GM23338 (cell line): ENCODE results near the gene CRISPLD2. TPM values are rescaled to one million over a fixed set of nuclear protein-coding genes. Genes with fewer than 3 reads are reported as not detected.

Experiments used
- ATAC-seq: fragments of 200-7000 bp; cut with Tn5 transposase; 3 replicates; pipeline ENCODE4 v1.9.1; 2020
- DNase-seq: peaks from one replicate; pipeline ENCODE4 v3.0.0-alpha.2; 2015; ENCODE audit warnings: low spot score
- H2AFZ ChIP-seq: fragments of 200-600 bp; sonication (generic); 2 replicates; pipeline ENCODE4 v1.8.0; 2016; ENCODE audit warnings: antibody characterized with exemption, mild to moderate bottlenecking, moderate library complexity
- H3F3A ChIP-seq: fragments of 200-600 bp; sonication (generic); replicated peaks from 2 replicates; pipeline ENCODE4 v1.8.0; 2017; ENCODE audit warnings: antibody characterized with exemption, mixed run types, low read depth
- H3K27ac ChIP-seq: fragments of 200-600 bp; sonication (generic); 2 replicates; pipeline ENCODE4 v1.6.1; 2016; ENCODE audit warnings: low read depth
- H3K27me3 ChIP-seq: fragments of 200-600 bp; sonication (generic); 2 replicates; pipeline ENCODE4 v1.8.0; 2016; ENCODE audit warnings: mild to moderate bottlenecking, mixed run types, moderate library complexity; ENCODE audit not compliant: insufficient read depth
- H3K36me3 ChIP-seq: fragments of 200-600 bp; sonication (generic); 2 replicates; pipeline ENCODE4 v1.8.0; 2016; ENCODE audit warnings: mild to moderate bottlenecking; ENCODE audit not compliant: insufficient read depth
- H3K4me1 ChIP-seq: fragments of 200-600 bp; sonication (generic); 2 replicates; pipeline ENCODE4 v1.8.0; 2016; ENCODE audit warnings: mild to moderate bottlenecking, moderate library complexity; ENCODE audit not compliant: insufficient read depth
- H3K4me2 ChIP-seq: fragments of 200-600 bp; sonication (generic); 2 replicates; pipeline ENCODE4 v1.7.1; 2017; ENCODE audit warnings: mixed run types
- H3K4me3 ChIP-seq: fragments of 200-600 bp; sonication (generic); 2 replicates; pipeline ENCODE4 v1.6.1; 2016; ENCODE audit warnings: mixed run types
- H3K79me2 ChIP-seq: fragments of 200-600 bp; sonication (generic); replicated peaks from 2 replicates; pipeline ENCODE4 v1.8.0; 2017; ENCODE audit warnings: mild to moderate bottlenecking; ENCODE audit not compliant: insufficient read depth
- H3K9me2 ChIP-seq: fragments of 200-600 bp; sonication (generic); 2 replicates; pipeline ENCODE4 v1.8.0; 2017; ENCODE audit not compliant: insufficient read depth
- H4K20me1 ChIP-seq: fragments of 200-600 bp; sonication (generic); replicated peaks from 2 replicates; pipeline ENCODE4 v1.8.0; 2017; ENCODE audit warnings: mild to moderate bottlenecking; ENCODE audit not compliant: insufficient read depth
- H3K27ac Mint-ChIP-seq: 2 replicates; pipeline ENCODE4 v1.8.0; 2020; ENCODE audit warnings: inconsistent platforms, mild to moderate bottlenecking, moderate library complexity, mixed read lengths
- H3K27me3 Mint-ChIP-seq: 3 replicates; pipeline ENCODE4 v1.8.0; 2022; ENCODE audit warnings: low read depth, mild to moderate bottlenecking, moderate library complexity, mixed read lengths, inconsistent platforms; ENCODE audit not compliant: insufficient read depth, poor library complexity
- H3K36me3 Mint-ChIP-seq: 3 replicates; pipeline ENCODE4 v1.8.0; 2021; ENCODE audit warnings: low read depth, mild to moderate bottlenecking, inconsistent platforms, moderate library complexity, mixed read lengths
- H3K4me1 Mint-ChIP-seq: 3 replicates; pipeline ENCODE4 v1.8.0; 2020; ENCODE audit warnings: mild to moderate bottlenecking, inconsistent platforms, mixed read lengths
- H3K4me3 Mint-ChIP-seq: 3 replicates; pipeline ENCODE4 v1.8.0; 2021; ENCODE audit warnings: moderate library complexity, mild to moderate bottlenecking, inconsistent platforms, mixed read lengths
- H3K9me3 Mint-ChIP-seq: 3 replicates; pipeline ENCODE4 v1.8.0; 2020; ENCODE audit warnings: moderate library complexity, mild to moderate bottlenecking, inconsistent platforms, mixed read lengths
- CREB1 ChIP-seq: fragments of 250-450 bp; sonication (Bioruptor Pico); IDR thresholded peaks from 2 replicates; pipeline ENCODE4 v1.5.0; 2020; ENCODE audit warnings: low read depth, mild to moderate bottlenecking, moderate library complexity
- ETS1 ChIP-seq: IDR thresholded peaks from 2 replicates; pipeline ENCODE4 v1.6.1; 2016; ENCODE audit warnings: antibody characterized with exemption
- EZH2 ChIP-seq: fragments of 200-600 bp; sonication (generic); IDR thresholded peaks from one replicate; pipeline ENCODE4 v1.8.0; 2017; ENCODE audit warnings: antibody characterized with exemption, mild to moderate bottlenecking, low read depth; ENCODE audit not compliant: unreplicated experiment
- EZH2phosphoT487 ChIP-seq: fragments of 200-600 bp; sonication (generic); IDR thresholded peaks from one replicate; pipeline ENCODE4 v1.8.1; 2018; ENCODE audit warnings: antibody characterized with exemption; ENCODE audit not compliant: unreplicated experiment
- JUNB ChIP-seq: IDR thresholded peaks from one replicate; pipeline ENCODE4 v1.6.1; 2016; ENCODE audit warnings: antibody characterized with exemption; ENCODE audit not compliant: unreplicated experiment
- POLR2AphosphoS5 ChIP-seq: IDR thresholded peaks from 2 replicates; pipeline ENCODE4 v1.6.1; 2016; ENCODE audit warnings: antibody characterized with exemption, low read depth
- STAT1 ChIP-seq: IDR thresholded peaks from one replicate; pipeline ENCODE4 v1.6.1; 2016; ENCODE audit warnings: antibody characterized with exemption; ENCODE audit not compliant: unreplicated experiment
- ZNF114 ChIP-seq: fragments of 250-450 bp; sonication (Bioruptor Pico); IDR thresholded peaks from 2 replicates; pipeline ENCODE4 v1.5.0; 2020; ENCODE audit warnings: mild to moderate bottlenecking, moderate library complexity
- ZNF331 ChIP-seq: fragments of 250-450 bp; sonication (Bioruptor Pico); IDR thresholded peaks from 2 replicates; pipeline ENCODE4 v1.5.0; 2020; ENCODE audit warnings: low read depth, mild to moderate bottlenecking, moderate library complexity
- polyA plus RNA-seq: library from polyadenylated mRNA; unstranded; fragments of >200 nt; fragmentation: Nextera tagmentation; extraction: Ambion mirVana; gene quantifications from 2 replicates; pipeline ENCODE4 v1.2.1, GENCODE V29; 2016
- total RNA-seq: library from RNA; depleted of rRNA; stranded (reverse); fragments of >200 nt; shearing (Covaris generic); gene quantifications from 2 replicates; pipeline ENCODE4 v1.2.3, GENCODE V29; 2014
- TF ChIP-seq, protein P1 (sequence below): fragments of 250-450 bp; sonication (Bioruptor Pico); IDR thresholded peaks from 2 replicates; pipeline ENCODE4 v1.5.0; 2020; ENCODE audit warnings: mild to moderate bottlenecking, moderate library complexity

The CRISPLD2 gene
- total and polyA plus RNA-seq, 2 experiments from 2014 or later: 2.6 to 8.3 TPM

- no peak for ATAC-seq
- H3K4me3 Mint-ChIP-seq: no peak overlapping the region
Observed at GRCh38 chr16:84911486-84912216, 91.9 kb downstream of the CRISPLD2 start.

GRCh38 chr16:84913315-84913714, 93.5 kb downstream of the CRISPLD2 start:
- Histone ChIP-seq H3K79me2 (no peaks in the 10 kb centered on the region), H3K27ac (no peak overlapping the region), H4K20me1 (no peaks in the 10 kb centered on the region), H3K36me3 (no peaks in the 10 kb centered on the region), H3K27me3 (no peaks in the 10 kb centered on the region), H3K4me1 (no peaks in the 10 kb centered on the region), H3F3A (no peaks in the 10 kb centered on the region), H2AFZ (no peak overlapping the region), H3K4me2 (no peak overlapping the region), H3K9me2 (no peaks in the 10 kb centered on the region), H3K4me3 (no peak overlapping the region)
- no peak overlapping the region for H3K4me3 Mint-ChIP-seq
- H3K9me3 Mint-ChIP-seq: no peaks in the 10 kb centered on the region
- ATAC-seq (no peak), DNase-seq (no peak)
- no peak overlapping the region for H3K27ac Mint-ChIP-seq
- no peaks in the 10 kb centered on the region for H3K36me3 Mint-ChIP-seq
- peaks cover 12% of the 10 kb centered on the region for H3K27me3 Mint-ChIP-seq
- H3K4me1 Mint-ChIP-seq: no peaks in the 10 kb centered on the region; the same call in 1 of the 3 replicates
- no peak for TF ChIP-seq CREB1 (CRISPR knock-in tag)
- TF ChIP-seq, protein P1, sequence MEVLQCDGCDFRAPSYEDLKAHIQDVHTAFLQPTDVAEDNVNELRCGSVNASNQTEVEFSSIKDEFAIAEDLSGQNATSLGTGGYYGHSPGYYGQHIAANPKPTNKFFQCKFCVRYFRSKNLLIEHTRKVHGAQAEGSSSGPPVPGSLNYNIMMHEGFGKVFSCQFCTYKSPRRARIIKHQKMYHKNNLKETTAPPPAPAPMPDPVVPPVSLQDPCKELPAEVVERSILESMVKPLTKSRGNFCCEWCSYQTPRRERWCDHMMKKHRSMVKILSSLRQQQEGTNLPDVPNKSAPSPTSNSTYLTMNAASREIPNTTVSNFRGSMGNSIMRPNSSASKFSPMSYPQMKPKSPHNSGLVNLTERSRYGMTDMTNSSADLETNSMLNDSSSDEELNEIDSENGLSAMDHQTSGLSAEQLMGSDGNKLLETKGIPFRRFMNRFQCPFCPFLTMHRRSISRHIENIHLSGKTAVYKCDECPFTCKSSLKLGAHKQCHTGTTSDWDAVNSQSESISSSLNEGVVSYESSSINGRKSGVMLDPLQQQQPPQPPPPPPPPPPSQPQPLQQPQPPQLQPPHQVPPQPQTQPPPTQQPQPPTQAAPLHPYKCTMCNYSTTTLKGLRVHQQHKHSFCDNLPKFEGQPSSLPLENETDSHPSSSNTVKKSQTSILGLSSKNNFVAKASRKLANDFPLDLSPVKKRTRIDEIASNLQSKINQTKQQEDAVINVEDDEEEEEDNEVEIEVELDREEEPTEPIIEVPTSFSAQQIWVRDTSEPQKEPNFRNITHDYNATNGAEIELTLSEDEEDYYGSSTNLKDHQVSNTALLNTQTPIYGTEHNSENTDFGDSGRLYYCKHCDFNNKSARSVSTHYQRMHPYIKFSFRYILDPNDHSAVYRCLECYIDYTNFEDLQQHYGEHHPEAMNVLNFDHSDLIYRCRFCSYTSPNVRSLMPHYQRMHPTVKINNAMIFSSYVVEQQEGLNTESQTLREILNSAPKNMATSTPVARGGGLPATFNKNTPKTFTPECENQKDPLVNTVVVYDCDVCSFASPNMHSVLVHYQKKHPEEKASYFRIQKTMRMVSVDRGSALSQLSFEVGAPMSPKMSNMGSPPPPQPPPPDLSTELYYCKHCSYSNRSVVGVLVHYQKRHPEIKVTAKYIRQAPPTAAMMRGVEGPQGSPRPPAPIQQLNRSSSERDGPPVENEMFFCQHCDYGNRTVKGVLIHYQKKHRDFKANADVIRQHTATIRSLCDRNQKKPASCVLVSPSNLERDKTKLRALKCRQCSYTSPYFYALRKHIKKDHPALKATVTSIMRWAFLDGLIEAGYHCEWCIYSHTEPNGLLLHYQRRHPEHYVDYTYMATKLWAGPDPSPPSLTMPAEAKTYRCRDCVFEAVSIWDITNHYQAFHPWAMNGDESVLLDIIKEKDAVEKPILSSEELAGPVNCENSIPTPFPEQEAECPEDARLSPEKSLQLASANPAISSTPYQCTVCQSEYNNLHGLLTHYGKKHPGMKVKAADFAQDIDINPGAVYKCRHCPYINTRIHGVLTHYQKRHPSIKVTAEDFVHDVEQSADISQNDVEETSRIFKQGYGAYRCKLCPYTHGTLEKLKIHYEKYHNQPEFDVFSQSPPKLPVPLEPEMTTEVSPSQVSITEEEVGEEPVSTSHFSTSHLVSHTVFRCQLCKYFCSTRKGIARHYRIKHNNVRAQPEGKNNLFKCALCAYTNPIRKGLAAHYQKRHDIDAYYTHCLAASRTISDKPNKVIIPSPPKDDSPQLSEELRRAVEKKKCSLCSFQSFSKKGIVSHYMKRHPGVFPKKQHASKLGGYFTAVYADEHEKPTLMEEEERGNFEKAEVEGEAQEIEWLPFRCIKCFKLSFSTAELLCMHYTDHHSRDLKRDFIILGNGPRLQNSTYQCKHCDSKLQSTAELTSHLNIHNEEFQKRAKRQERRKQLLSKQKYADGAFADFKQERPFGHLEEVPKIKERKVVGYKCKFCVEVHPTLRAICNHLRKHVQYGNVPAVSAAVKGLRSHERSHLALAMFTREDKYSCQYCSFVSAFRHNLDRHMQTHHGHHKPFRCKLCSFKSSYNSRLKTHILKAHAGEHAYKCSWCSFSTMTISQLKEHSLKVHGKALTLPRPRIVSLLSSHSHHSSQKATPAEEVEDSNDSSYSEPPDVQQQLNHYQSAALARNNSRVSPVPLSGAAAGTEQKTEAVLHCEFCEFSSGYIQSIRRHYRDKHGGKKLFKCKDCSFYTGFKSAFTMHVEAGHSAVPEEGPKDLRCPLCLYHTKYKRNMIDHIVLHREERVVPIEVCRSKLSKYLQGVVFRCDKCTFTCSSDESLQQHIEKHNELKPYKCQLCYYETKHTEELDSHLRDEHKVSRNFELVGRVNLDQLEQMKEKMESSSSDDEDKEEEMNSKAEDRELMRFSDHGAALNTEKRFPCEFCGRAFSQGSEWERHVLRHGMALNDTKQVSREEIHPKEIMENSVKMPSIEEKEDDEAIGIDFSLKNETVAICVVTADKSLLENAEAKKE (CRISPR knock-in tag): no peak
- no peak for TF ChIP-seq ETS1
- no peak for TF ChIP-seq STAT1
- TF ChIP-seq EZH2: no peak
- TF ChIP-seq JUNB: no peak
- TF ChIP-seq POLR2AphosphoS5: no peak
- no peak for TF ChIP-seq EZH2phosphoT487
- TF ChIP-seq ZNF114 (CRISPR knock-in tag): no peak
- no peak for TF ChIP-seq ZNF331 (CRISPR knock-in tag)

More at GRCh38 chr16:84911486-84912216, 91.9 kb downstream of the CRISPLD2 start:
- Histone ChIP-seq H3K4me1 (no peaks in the 10 kb centered on the region), H2AFZ (no peak overlapping the region), H3K79me2 (no peaks in the 10 kb centered on the region), H3K27me3 (no peaks in the 10 kb centered on the region), H4K20me1 (no peaks in the 10 kb centered on the region), H3K36me3 (no peaks in the 10 kb centered on the region), H3F3A (no peaks in the 10 kb centered on the region), H3K4me3 (no peak overlapping the region), H3K27ac (no peak overlapping the region), H3K4me2 (no peak overlapping the region), H3K9me2 (no peaks in the 10 kb centered on the region)
- Mint-ChIP-seq H3K27ac (no peak overlapping the region), H3K9me3 (no peaks in the 10 kb centered on the region), H3K36me3 (no peaks in the 10 kb centered on the region), H3K4me1 (no peaks in the 10 kb centered on the region; the same call in 2 of the 3 replicates), H3K27me3 (peaks cover 8% of the 10 kb centered on the region)
- TF ChIP-seq POLR2AphosphoS5 (no peak), EZH2 (no peak), ZNF114 (CRISPR knock-in tag) (no peak), EZH2phosphoT487 (no peak), JUNB (no peak), ZNF331 (CRISPR knock-in tag) (no peak)
- no peak for DNase-seq
